Epidermal melanocyte (primary cell): Measurements from ENCODE around the gene RPL11.
A peak's percentile ranks its signal among the peaks of the same experiment; 100 is the strongest.
"Not testable (repeated sequence)": the region's sequence is repeated elsewhere in the genome, so short reads cannot be mapped to it uniquely, and the experiment has no call there.

Experiments used
- DNase-seq: peaks from one replicate; pipeline ENCODE4 v3.0.0; 2011; ENCODE audit warnings: low spot score; ENCODE audit not compliant: insufficient read length

RPL11 gene

GRCh38 chr1:23732363-23733224, 41.0 kb downstream of the RPL11 start:
- DNase-seq, result no peak

GRCh38 chr1:23733281-23733680, 41.7 kb downstream of the RPL11 start:
- DNase-seq, result not testable (repeated sequence)

DNA sequence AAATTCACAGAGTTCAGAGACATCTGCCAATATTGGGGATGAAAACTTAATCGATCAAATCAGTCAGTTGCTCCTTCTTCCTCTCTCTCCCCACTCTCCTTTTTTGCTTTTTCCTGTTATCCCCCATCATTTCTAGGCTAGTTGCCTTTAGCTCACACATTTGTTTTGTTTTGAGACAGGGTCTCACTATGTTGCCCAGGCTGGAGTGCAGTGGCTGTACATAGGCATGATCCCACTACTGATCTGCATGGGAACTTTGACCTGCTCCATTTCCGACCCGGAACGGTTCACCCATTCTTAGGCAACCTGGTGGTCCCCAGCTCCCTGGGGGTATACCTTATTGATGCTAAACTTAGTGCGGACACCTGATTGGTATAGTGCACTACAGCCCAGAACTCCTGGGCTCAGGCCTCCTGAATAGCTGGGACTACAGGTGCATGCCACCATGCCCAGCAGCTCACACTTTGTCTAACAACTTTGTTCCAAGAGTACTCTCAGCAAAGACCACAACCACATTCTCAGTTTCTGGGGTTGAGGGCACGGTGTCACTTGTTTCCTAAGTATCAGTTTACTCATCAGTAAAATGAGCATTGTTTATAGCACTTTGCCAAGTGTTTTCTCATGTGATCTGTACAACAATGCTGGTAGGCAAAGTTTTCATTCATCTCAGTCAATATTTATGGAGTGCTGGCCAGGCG, 45.0 kb downstream of the RPL11 start:
- DNase-seq, result no peak

- no peak for DNase-seq
Measured at GRCh38 chr1:23741609-23742008, 50.0 kb downstream of the RPL11 start.

GRCh38 chr1:23742670-23743286, 51.2 kb downstream of the RPL11 start:
- DNase-seq, result no peak

DNA sequence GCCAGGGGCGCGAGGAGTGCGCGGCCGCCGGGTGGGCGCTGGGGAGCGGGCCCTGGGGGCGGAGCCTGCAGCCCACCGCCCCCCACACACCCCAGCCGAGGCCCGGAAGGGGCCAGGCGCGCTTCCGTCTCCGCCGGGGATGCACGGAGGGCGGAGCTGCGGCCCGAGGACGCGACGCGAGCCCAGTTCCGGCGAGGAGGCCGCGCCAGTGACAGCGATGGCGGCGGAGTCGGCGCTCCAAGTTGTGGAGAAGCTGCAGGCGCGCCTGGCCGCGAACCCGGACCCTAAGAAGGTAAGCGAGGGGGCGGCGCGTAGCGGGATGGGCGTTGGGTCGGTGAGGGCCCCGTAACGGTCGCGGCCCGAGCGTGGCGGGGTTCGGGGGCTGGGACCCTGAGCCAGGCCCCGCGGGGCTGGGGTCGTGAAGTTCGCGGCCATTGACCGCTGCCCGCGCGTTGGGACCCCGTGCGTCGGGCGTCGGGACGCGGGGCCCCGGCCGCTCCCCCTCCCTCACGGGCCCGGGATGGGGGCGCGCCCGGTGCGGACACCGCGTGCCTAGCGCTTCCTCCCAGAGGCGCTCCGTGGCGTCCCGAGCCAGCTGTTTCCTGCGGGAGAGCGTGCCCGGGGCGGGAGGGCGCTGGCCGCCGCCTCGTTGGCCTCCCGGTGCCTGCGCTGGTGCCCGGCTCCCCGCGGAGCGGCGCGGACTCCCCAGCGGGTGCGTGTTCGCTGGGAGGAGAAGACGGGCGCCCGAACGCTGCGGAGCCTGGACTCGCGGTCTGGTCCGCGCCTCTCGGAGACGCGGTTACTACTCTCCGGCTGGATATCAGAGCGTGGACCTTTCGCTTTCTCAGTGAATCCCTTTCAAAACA, 51.9 kb downstream of the RPL11 start, which contains the start of gene ELOA:
Gene ELOA (plus strand): TSS at position 185 of the 866 bp plus-strand sequence. CDS start 33 bp downstream, at position 218.
- peak; percentile 88 for DNase-seq

GRCh38 chr1:23745515-23745914, 53.9 kb downstream of the RPL11 start:
- DNase-seq, result peak; percentile 66
